IPS-11a (cell line): ENCODE measurements around the gene NOLC1.

Source experiments
- H3K4me3 ChIP-seq: one replicate; pipeline ENCODE4 v1.5.1; 2013; ENCODE audit warnings: low read depth, low read length, control low read depth

NOLC1 gene

GRCh38 chr10:102200751-102201640 lies 48.8 kb downstream of the NOLC1 start:
- H3K4me3 ChIP-seq, result no peak overlapping the region

GRCh38 chr10:102202386-102202785 lies 50.2 kb downstream of the NOLC1 start:
- H3K4me3 ChIP-seq, result no peak overlapping the region

- no peak overlapping the region for H3K4me3 ChIP-seq
Measured at GRCh38 chr10:102208311-102209035, 56.3 kb downstream of the NOLC1 start.

GRCh38 chr10:102211615-102212299 lies 59.6 kb downstream of the NOLC1 start:
- no peak overlapping the region for H3K4me3 ChIP-seq
